SHP77 (cell line): Measurements from ENCODE around the gene CGREF1.
A peak's percentile ranks its signal among the peaks of the same experiment; 100 is the strongest.

ENCODE experiments used
- DNase-seq, 2 experiments: peaks; one replicate each; lab custom pipeline; 2025; lab: John Stamatoyannopoulos, UW

CGREF1 gene

GRCh38 chr2:27074738-27075565, 44.0 kb downstream of the CGREF1 start:
- DNase-seq: peak; percentile 63 to 69

- no peak for DNase-seq
Measured at GRCh38 chr2:27073782-27074181, 45.1 kb downstream of the CGREF1 start.

- DNase-seq: no peak
Measured at GRCh38 chr2:27072920-27073319, 46.0 kb downstream of the CGREF1 start.

GRCh38 chr2:27071990-27072830, 46.7 kb downstream of the CGREF1 start:
- no peak for DNase-seq

GRCh38 chr2:27071277-27071989, 47.5 kb downstream of the CGREF1 start, which contains the start of gene OST4:
TSS of gene OST4 (minus strand) at chr2:27071654.
- peak; percentile 79 to 90 for DNase-seq

GRCh38 chr2:27070653-27071276, 48.2 kb downstream of the CGREF1 start:
- DNase-seq: no peak

- no peak for DNase-seq
Measured at GRCh38 chr2:27069961-27070618, 48.8 kb downstream of the CGREF1 start.

- DNase-seq: no peak
Measured at GRCh38 chr2:27069436-27069835, 49.5 kb downstream of the CGREF1 start.

- no peak for DNase-seq
Measured at GRCh38 chr2:27067385-27067784, 51.5 kb downstream of the CGREF1 start.

GRCh38 chr2:27065128-27065527, 53.8 kb downstream of the CGREF1 start:
- no peak for DNase-seq

- no peak for DNase-seq
Measured at GRCh38 chr2:27060323-27060722, 58.6 kb downstream of the CGREF1 start.

- no peak for DNase-seq
Measured at GRCh38 chr2:27059141-27059820, 59.6 kb downstream of the CGREF1 start.

GRCh38 chr2:27058210-27058609, 60.7 kb downstream of the CGREF1 start:
- DNase-seq: no peak

GRCh38 chr2:27057184-27057583, 61.7 kb downstream of the CGREF1 start:
- DNase-seq: no peak

- DNase-seq: no peak
Measured at GRCh38 chr2:27054721-27055120, 64.2 kb downstream of the CGREF1 start.

GRCh38 chr2:27053776-27054175, 65.2 kb downstream of the CGREF1 start:
- no peak for DNase-seq

GRCh38 chr2:27053321-27053720, 65.6 kb downstream of the CGREF1 start:
- no peak for DNase-seq

- no peak for DNase-seq
Measured at GRCh38 chr2:27051902-27052645, 66.9 kb downstream of the CGREF1 start.

GRCh38 chr2:27050996-27051901, 67.7 kb downstream of the CGREF1 start, which contains the start of gene AGBL5:
TSS of gene AGBL5 (plus strand) at chr2:27051668. CDS start at chr2:27052959, 1,291 bp downstream.
- peak; percentile 84 to 87 for DNase-seq
